Ovary (tissue), 9 donors: Measurements from ENCODE around the gene BPIFB4. TPM values are rescaled to one million over a fixed set of nuclear protein-coding genes. Genes with fewer than 3 reads are reported as not detected.

ENCODE experiments used
- DNase-seq, 5 donors: peaks; one replicate each; pipeline ENCODE4 v3.0.0-alpha.2; 2019 to 2020
- H3K27ac ChIP-seq, 2 donors: fragments of 200-600 bp; one replicate each; pipeline versions ENCODE4 v1.5.1 to v1.8.0; 2019 to 2022
- H3K27me3 ChIP-seq: fragments of 200-600 bp; one replicate; pipeline ENCODE4 v1.8.0; 2022
- H3K36me3 ChIP-seq: fragments of 200-600 bp; sonication (generic); one replicate; pipeline ENCODE4 v1.5.1; 2019
- H3K4me1 ChIP-seq: one replicate; pipeline ENCODE4 v1.8.1; 2013; ENCODE audit warnings: mild to moderate bottlenecking, moderate library complexity; ENCODE audit not compliant: insufficient read depth
- H3K4me3 ChIP-seq: fragments of 200-600 bp; sonication (generic); one replicate; pipeline ENCODE4 v1.5.1; 2017
- H3K9me3 ChIP-seq, 2 donors: fragments of 200-600 bp in 1 of 2; sonication (generic) in 1 of 2; one replicate each; pipeline versions ENCODE4 v1.5.1 to v1.8.1; 2013 to 2019; ENCODE audit warnings: mild to moderate bottlenecking in 1 of 2, moderate library complexity in 1 of 2
- EP300 ChIP-seq: sonication (generic); formaldehyde crosslinking; IDR thresholded peaks from one replicate; pipeline ENCODE4 v1.6.1; 2017; ENCODE audit warnings: antibody characterized with exemption
- POLR2A ChIP-seq: fragments of 450-650 bp; IDR thresholded peaks from one replicate; pipeline ENCODE4 v1.6.1; 2017; ENCODE audit warnings: antibody characterized with exemption, mild to moderate bottlenecking, moderate library complexity
- WGBS, 3 donors: extraction: QIAGEN DNeasy Blood & Tissue Kit in 1 of 3; methylation state at CpG; one replicate each; pipeline versions ENCODE4 v1.1.5 to v1.1.7; 2013 to 2017; 5-methylcytosine and 5-hydroxymethylcytosine counted together
- intact Hi-C, 4 donors: fragments of 100-400 bp; cut with DNase I; formaldehyde crosslinking; loops; one replicate each; pipeline versions ENCODE4 v1.11.0 to v1.15.1; 2022 to 2023
- polyA plus RNA-seq, 2 donors: library from polyadenylated mRNA; stranded (reverse); fragments of 200-250 nt in 1 of 2; fragments of 350-450 nt in 1 of 2; fragmentation: Illumina TruSeq in 1 of 2; extraction: RNeasy Lipid Tissue Mini Kit (QIAGEN cat#74804) in 1 of 2; gene quantifications; one replicate each; pipeline ENCODE4 v1.2.3, GENCODE V29; 2013 to 2014
- total RNA-seq, 7 donors: library from RNA; depleted of rRNA in 2 of 7; stranded (reverse); fragments of >200 nt in 2 of 7; fragmentation: NEBNext Ultra II Directional in 3 of 7; extraction: Animal tissue kit (Norgen Biotek cat#: 25700) in 3 of 7; gene quantifications; one replicate each; pipeline versions ENCODE4 v1.1.0 to v1.2.4, GENCODE V29; 2016 to 2023
- TF ChIP-seq, protein P1 (sequence below), 3 donors: fragments of 450-650 bp in 2 of 3; fragments of 200-600 bp in 1 of 3; IDR thresholded peaks; one replicate each; pipeline versions ENCODE4 v1.5.1 to v1.8.0; 2016 to 2022; ENCODE audit warnings: antibody characterized with exemption in 3 of 3, mild to moderate bottlenecking in 1 of 3
- donor health status: DM: no; HTN: no; CAD: no; lungs with moderate emphysema.
- donor health status: DM: no; HTN: no; CAD: no.
- donor health status: Bipolar disorder and iron deficiency.
- donor health status: DM: yes; HTN: yes; CAD: no.
- donor health status: DM: no; HTN: no; CAD: no.
- donor health status: DM: yes; HTN: yes; CAD: no.

Gene BPIFB4
- total and polyA plus RNA-seq, 9 donors: not detected

DNA sequence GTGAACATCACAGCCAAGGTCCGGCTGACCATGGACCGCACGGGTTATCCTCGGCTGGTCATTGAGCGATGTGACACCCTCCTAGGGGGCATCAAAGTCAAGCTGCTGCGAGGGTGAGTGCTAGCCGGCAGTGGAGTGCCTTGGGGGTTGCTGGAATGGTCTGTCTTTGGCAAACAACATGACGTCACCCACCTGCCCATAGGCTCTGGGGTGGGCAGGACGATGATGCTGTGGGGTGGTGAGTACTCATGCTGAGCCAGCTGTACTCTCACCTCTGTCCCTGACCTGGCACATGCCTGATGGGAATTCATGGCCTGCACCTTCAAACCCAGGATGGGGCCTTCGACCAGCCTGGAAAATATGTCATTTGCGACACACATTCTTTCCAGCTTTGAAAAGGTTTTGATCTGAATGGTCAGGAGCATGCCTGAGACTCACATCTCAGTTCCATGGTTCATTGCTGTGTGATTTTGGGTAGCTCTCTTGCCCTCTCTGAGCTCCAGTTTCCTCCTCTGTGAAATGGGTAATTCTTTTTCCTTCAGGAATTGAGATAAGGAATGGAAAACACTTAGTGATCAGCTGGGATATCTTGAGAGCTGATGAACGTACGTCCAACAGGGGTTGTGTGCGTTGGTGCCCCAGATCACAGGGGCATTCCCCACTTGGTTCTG is 6.7 kb downstream of the BPIFB4 start:
- Histone ChIP-seq H3K4me3 (no peak overlapping the region), H3K9me3 (no peaks in the 10 kb centered on the region), H3K4me1 (no peaks in the 10 kb centered on the region), H3K27ac (no peak overlapping the region), H3K27me3 (no peaks in the 10 kb centered on the region), H3K36me3 (no peaks in the 10 kb centered on the region)
- 70 to 77% (median 70%) methylated on average over 14 of the region's 14 CpGs for WGBS, 3 donors
- no peak for DNase-seq
- no peak for TF ChIP-seq POLR2A
- TF ChIP-seq, protein P1, sequence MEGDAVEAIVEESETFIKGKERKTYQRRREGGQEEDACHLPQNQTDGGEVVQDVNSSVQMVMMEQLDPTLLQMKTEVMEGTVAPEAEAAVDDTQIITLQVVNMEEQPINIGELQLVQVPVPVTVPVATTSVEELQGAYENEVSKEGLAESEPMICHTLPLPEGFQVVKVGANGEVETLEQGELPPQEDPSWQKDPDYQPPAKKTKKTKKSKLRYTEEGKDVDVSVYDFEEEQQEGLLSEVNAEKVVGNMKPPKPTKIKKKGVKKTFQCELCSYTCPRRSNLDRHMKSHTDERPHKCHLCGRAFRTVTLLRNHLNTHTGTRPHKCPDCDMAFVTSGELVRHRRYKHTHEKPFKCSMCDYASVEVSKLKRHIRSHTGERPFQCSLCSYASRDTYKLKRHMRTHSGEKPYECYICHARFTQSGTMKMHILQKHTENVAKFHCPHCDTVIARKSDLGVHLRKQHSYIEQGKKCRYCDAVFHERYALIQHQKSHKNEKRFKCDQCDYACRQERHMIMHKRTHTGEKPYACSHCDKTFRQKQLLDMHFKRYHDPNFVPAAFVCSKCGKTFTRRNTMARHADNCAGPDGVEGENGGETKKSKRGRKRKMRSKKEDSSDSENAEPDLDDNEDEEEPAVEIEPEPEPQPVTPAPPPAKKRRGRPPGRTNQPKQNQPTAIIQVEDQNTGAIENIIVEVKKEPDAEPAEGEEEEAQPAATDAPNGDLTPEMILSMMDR (IDR thresholded peaks at IDR 0.05): no peak
- no peak for TF ChIP-seq EP300
- intact Hi-C loops: no loop called here

DNA sequence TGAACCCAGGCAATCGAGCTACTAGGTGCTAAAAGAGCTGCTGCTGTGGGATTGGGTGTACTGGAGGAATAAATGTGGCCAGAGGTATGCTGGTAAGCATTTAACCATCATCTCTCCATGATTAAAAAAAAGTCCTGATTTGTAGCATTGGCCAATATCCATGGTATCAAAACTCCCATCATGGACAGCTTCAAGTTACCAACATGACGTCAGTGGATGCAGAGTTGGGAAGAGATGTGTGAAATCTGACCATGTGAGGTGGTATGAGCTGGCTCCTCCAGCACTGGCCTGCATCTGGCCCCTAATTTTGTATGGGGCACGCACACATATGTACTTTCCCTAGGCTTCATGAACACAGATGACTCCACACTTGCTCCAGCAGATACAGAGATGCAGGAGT is 11.7 kb downstream of the BPIFB4 start:
- H3K36me3 ChIP-seq: no peaks in the 10 kb centered on the region
- H3K4me3 ChIP-seq: no peak overlapping the region
- no peak overlapping the region for H3K27ac ChIP-seq
- H3K4me1 ChIP-seq: no peaks in the 10 kb centered on the region
- TF ChIP-seq EP300 (no peak), POLR2A (no peak)
- TF ChIP-seq, protein P1 (IDR thresholded peaks at IDR 0.05): no peak
- intact Hi-C loops: no loop called here
- 49 to 63% (median 50%) methylated on average over 3 of the region's 3 CpGs for WGBS, 3 donors
- DNase-seq: no peak
- H3K27me3 ChIP-seq: no peaks in the 10 kb centered on the region
- H3K9me3 ChIP-seq: no peaks in the 10 kb centered on the region

DNA sequence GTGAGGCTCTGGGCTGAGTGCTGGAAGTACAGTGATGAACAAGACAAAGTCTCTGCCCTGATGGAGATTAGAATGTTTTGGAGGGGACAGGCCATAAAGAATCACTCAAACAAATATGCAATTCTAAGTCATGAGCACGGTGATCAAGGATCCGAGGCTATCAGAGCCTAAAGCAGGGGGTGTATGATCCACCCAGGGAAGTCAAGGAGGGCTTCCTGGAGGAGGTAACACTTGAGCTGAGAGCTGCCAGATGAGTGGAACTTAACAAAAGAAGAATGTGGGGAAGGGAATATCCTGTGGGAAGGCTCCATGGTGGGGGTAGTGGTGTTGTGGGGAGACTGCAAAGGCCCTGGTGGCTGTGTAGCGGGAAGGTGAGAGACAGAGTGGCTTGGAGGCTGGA is 12.2 kb downstream of the BPIFB4 start:
- no peak for DNase-seq
- Histone ChIP-seq H3K27me3 (no peaks in the 10 kb centered on the region), H3K4me3 (no peak overlapping the region), H3K4me1 (no peaks in the 10 kb centered on the region), H3K27ac (no peak overlapping the region), H3K36me3 (no peaks in the 10 kb centered on the region), H3K9me3 (no peaks in the 10 kb centered on the region)
- TF ChIP-seq POLR2A (no peak), EP300 (no peak)
- TF ChIP-seq, protein P1 (IDR thresholded peaks at IDR 0.05): no peak
- WGBS, 3 donors: 83 to 85% (median 83%) methylated on average over 3 of the region's 3 CpGs
- intact Hi-C loops: no loop called here

DNA sequence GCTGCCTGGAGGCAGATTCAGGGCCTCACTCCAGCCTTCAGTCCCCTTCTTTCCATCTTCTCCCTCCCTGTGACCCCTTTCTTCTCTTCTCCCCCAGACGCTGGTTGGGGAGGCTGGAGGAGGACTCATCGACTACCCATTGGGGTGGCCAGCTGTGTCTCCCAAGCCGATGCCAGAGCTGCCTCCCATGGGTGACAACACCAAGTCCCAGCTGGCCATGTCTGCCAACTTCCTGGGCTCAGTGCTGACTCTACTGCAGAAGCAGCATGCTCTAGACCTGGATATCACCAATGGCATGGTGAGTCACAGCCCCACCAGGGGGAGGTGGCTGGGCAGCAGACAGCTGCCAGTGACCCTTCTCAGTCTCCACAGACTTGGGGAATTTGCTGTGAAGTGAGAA is 12.9 kb downstream of the BPIFB4 start:
- no peak overlapping the region for H3K4me3 ChIP-seq
- no peak for DNase-seq
- TF ChIP-seq EP300: no peak
- no peaks in the 10 kb centered on the region for H3K9me3 ChIP-seq
- H3K27ac ChIP-seq: no peak overlapping the region
- H3K27me3 ChIP-seq: no peaks in the 10 kb centered on the region
- intact Hi-C loops: no loop called here
- no peaks in the 10 kb centered on the region for H3K36me3 ChIP-seq
- no peaks in the 10 kb centered on the region for H3K4me1 ChIP-seq
- 73 to 85% (median 83%) methylated on average over 3 of the region's 3 CpGs for WGBS, 3 donors

DNA sequence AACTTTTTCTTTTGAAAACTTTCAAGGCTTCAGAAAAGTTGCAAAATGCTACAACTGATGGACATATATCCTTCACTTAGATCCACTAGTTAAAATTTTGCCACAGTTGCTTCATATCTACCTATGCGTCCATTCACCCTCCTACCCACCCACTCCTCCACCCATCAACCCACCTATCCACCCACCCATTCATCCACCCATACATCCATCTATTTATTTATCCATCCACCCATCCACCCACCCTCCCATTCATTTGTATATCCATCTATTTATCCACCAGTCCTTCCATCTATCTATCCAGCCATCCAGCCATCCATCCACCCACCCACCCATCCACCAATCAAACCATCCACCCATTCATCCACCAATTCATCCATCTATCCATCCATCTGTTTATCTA is 13.6 kb downstream of the BPIFB4 start:
- Histone ChIP-seq H3K4me1 (no peaks in the 10 kb centered on the region), H3K27ac (no peak overlapping the region), H3K9me3 (no peaks in the 10 kb centered on the region), H3K36me3 (no peaks in the 10 kb centered on the region), H3K4me3 (no peak overlapping the region), H3K27me3 (no peaks in the 10 kb centered on the region)
- DNase-seq: no peak
- 66 to 81% (median 80%) methylated on average over 1 of the region's 1 CpG for WGBS, 3 donors
- TF ChIP-seq, protein P1 (IDR thresholded peaks at IDR 0.05): no peak
- TF ChIP-seq EP300 (no peak), POLR2A (no peak)
- intact Hi-C loops: no loop called here
